Umbilical cord (tissue), 2 donors: ENCODE results near the gene TBC1D21. TPM values are rescaled to one million over a fixed set of nuclear protein-coding genes. Genes with fewer than 3 reads are reported as not detected.

Experiments
- DNase-seq: peaks from one replicate; pipeline ENCODE4 v3.0.0-alpha.2; 2015; ENCODE audit warnings: low spot score
- total RNA-seq: library from RNA; depleted of rRNA; stranded (reverse); fragments of >200 nt; gene quantifications from one replicate; pipeline ENCODE4 v1.2.3, GENCODE V29; 2014; ENCODE audit warnings: low replicate concordance; ENCODE audit not compliant: insufficient read depth

TBC1D21 gene
- total RNA-seq, 1 donor from 2014 or later = not detected

GRCh38 chr15:73908030-73908821 lies 34.9 kb downstream of the TBC1D21 start:
- DNase-seq = peak; percentile 76

DNA sequence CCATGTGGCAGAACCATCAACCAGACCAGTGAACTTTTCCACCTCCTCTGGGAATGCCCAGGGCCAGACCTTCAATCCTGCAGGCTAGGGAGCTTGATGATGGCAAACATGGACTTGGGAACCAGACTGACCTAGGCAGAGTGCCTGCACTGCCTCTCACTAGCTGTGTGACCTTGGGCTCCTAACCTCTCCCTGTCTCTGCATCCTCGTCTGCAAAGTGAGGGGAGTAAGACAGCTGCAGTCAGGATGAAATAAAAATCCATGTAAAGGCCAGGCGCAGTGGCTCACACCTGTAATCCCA lies 35.4 kb downstream of the TBC1D21 start:
- no peak for DNase-seq

DNA sequence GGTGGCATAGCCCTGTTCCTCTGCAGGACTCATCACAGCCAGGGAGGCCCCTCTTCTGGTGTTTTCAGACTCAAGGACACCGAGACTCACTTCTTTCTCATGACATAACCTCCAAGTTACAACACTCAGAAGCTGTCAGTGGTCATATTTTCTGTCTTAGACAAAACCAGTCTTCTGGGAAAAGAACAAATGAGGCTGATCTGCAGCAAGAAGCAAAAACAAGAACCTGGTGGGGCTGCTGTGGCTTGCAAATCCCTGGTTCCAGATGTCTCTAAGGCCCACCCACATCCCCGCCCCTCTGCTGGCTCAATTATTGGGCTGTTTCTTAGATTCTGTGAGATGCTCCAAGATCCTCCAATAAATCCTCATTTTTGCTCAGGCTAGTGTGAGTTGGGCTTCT lies 36.3 kb downstream of the TBC1D21 start:
- DNase-seq = no peak

DNA sequence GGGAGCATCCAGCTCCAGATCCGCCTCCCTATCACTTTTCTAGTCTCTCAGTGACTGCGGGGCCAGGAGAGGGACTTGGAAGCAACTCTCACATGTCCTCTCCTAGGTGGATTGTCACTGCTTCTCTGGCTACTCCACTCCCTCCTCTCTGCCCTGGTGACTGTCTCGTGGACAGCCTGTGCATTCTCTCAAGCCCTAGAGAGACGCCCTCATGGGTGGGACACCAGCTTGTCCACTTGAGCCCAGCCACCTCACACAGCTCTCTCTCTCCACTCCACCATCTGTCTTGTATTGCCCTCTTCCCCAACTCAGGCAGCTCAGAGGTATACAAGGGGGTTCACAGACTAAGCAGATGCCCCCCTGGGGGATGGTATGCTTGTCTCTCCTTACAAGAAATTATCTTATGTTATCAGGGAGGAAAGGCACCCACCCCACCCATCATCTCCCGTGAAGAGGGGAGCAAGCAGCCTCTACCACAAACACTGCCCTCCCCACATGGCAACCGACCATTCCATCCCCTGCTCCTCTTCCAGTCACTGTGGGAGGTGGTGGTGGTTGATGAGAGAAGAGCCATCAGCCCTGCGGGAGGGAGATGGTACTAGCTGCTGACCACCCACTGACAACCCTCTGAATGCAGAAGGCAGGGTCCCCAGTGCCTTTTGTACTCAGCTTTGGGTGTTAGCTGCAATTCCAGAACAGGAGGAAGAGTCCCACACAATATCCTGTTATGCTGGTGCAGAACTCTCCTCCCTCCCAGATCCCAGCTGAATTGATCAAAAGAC lies 37.3 kb downstream of the TBC1D21 start:
- no peak for DNase-seq

- DNase-seq = no peak
Observed at GRCh38 chr15:73912030-73912596, 38.7 kb downstream of the TBC1D21 start.

DNA sequence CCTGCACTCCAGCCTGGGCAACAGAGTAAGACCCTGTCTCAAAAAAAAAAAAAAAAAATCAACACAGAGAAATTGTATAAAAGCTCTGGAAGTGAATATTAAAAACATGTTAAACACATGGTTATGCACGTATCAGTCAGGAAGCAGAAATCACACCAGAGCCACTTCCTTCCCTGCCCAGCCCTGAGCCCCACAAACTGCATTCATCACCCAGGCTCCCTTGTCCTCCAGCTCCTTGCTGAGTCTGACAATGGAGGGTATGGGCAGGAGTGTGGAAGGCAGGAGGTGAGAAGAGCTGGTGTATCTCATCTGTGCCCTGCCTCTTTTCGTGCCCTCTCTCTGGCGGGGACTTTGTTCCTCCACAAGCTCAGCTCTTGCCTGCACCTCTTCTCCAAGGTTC lies 40.8 kb downstream of the TBC1D21 start:
- no peak for DNase-seq

DNA sequence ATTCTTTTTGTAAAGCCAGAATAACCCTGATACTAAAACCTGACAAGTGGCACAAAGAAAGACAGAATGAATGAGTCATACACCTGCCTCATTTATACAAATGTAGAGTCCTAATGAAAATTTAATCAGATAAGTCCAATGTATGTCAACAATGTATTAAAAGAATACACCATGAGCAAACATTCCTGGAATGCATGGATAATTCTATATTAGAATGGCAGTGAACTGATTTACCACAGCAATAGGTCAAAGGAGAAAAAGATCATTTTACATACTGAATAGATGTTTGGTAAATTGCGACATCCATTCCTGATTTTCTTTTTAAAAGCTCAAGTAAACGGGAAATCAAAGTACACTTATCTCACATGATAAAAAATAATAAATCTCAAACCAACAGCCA lies 41.7 kb downstream of the TBC1D21 start:
- DNase-seq = no peak

DNA sequence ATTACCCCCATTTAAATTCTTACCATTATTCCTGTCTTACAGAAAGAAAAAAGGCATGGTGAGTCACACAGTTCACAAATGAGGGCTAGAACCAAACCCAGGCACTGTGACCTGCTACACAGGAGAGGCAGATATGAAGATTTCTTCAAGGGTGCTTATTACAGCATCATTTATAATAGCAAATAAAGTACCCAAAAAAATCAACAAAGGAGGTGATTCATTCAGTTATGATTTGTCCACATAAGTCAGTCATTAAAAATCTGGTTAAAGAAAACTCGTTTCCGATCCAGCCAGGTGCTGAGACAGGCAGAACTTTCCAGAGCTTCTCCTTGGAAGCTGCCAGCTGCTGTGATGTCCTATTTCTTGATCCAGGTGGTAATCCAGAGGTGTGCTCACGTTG lies 45.4 kb downstream of the TBC1D21 start:
- DNase-seq = no peak

DNA sequence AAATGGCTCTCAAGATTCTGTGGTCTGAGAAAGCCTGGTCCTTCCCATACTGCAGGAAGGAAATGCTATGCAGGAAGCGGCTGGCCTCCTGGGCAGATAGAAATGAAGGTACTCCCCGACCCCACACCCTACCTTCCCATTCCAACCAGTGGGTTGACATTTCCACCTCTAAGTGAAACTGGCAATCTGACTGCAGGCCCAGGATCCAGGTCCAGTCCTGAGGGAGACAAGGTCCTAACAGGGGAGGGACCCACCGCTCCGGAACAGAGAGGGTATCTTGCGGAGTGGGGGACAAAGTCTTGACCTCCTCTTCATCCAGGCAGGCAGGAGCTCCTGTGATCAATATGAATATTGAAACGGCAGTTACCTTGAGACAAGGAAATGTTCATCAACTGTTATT lies 46.3 kb downstream of the TBC1D21 start:
- DNase-seq = no peak

GRCh38 chr15:73921254-73921925 lies 48.0 kb downstream of the TBC1D21 start:
- no peak for DNase-seq

- peak; percentile 89 for DNase-seq
Observed at GRCh38 chr15:73922186-73923151, 49.1 kb downstream of the TBC1D21 start.

DNA sequence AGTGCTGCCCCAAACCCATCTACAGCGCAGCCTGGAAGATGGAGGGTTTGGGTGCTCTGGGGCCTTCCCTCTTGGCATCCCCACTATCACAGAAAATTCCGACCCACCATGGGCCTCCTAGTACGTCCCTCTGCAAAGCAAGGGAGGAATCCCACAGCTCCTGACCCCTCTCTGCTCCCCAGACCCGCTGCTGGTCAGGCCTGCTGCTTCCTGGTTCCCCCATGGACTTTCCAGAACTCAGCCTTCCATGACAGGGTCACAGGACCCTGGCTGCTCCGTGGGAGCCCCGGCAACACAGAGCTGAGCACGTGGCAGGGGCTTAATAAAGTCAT lies 49.8 kb downstream of the TBC1D21 start:
- DNase-seq = no peak

GRCh38 chr15:73923488-73924164 lies 50.3 kb downstream of the TBC1D21 start:
- DNase-seq = no peak

GRCh38 chr15:73924171-73924921 lies 51.0 kb downstream of the TBC1D21 start:
- peak; percentile 90 for DNase-seq

GRCh38 chr15:73925848-73926218 lies 52.5 kb downstream of the TBC1D21 start:
- DNase-seq = no peak

GRCh38 chr15:73926219-73927002 lies 53.0 kb downstream of the TBC1D21 start, which contains the start of gene LOXL1:
TSS of gene LOXL1 (plus strand) at chr15:73926462. CDS start at chr15:73926784, 322 bp downstream.
- peak; percentile 90 for DNase-seq

DNA sequence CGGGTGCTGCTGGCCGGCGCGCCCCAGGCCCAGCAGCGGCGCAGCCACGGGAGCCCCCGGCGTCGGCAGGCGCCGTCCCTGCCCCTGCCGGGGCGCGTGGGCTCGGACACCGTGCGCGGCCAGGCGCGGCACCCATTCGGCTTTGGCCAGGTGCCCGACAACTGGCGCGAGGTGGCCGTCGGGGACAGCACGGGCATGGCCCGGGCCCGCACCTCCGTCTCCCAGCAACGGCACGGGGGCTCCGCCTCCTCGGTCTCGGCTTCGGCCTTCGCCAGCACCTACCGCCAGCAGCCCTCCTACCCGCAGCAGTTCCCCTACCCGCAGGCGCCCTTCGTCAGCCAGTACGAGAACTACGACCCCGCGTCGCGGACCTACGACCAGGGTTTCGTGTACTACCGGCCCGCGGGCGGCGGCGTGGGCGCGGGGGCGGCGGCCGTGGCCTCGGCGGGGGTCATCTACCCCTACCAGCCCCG lies 53.7 kb downstream of the TBC1D21 start:
- peak; percentile 37 for DNase-seq

- DNase-seq = peak; percentile 58
Observed at GRCh38 chr15:73927476-73928240, 54.3 kb downstream of the TBC1D21 start.
